Endometrial microvascular endothelial cells (primary cell): ENCODE data around the gene THAP7. TPM values are rescaled to one million over a fixed set of nuclear protein-coding genes. Genes with fewer than 3 reads are reported as not detected.
"Not testable (repeated sequence)": the region's sequence is repeated elsewhere in the genome, so short reads cannot be mapped to it uniquely, and the experiment has no call there.

Experiments
- in situ Hi-C: cut with HindIII; loops from 2 replicates; pipeline ENCODE4 v1.10.0; 2017; ENCODE audit warnings: low sequenced_read_pairs, low pct_unique_long_range_greater_than_20kb; ENCODE audit errors: inconsistent ontology term
- total RNA-seq: library from RNA; depleted of rRNA; stranded (reverse); fragments of >200 nt; gene quantifications from one replicate; pipeline ENCODE4 v1.2.3, GENCODE V29; 2015; ENCODE audit errors: inconsistent ontology term

Gene THAP7
- total RNA-seq = 17.0 TPM

DNA sequence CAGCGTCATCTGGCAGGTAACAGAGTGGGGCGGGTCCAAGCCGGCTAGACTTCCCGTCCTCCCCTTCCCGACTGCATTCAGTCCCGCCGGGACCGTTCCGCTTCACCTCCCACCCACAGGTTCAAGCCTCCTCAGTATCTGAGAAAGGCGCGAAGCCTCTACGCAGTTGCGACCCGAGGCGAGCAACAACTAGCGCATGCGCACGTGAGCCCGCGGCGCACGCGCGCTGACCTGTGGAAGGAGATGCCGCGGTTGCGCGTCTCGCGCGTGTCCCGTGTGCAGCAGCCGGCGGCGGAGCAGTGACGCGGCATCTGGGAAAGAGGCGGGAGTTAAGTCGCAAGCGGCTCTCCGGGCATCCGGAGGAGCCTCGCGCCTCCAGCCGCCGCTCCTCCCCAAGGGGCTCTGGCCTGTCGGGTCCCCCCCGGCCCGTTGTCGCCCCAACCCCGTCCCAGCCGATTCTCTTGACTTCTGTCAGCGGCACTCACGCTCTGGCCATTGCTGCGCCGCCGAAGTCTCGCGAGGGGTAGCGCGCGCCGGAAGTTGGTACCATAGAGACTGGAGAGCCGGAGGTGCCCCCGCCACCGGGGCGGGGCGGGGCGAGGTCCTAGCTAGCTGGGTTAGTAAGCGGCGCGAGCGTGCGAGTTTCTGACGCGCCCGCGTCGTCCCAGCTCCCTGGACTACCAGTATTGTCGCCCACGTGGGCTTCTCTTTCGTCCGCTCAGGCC, at the start of gene THAP7:
TSS of gene THAP7 (minus strand) at position 518 of the 725 bp plus-strand sequence. CDS start at position 311, 207 bp downstream.
- in situ Hi-C loops = no loop called here

- in situ Hi-C loops = no loop called here
These were observed 49.4 kb upstream of the THAP7 start for GRCh38 chr22:21051145-21051830.

DNA sequence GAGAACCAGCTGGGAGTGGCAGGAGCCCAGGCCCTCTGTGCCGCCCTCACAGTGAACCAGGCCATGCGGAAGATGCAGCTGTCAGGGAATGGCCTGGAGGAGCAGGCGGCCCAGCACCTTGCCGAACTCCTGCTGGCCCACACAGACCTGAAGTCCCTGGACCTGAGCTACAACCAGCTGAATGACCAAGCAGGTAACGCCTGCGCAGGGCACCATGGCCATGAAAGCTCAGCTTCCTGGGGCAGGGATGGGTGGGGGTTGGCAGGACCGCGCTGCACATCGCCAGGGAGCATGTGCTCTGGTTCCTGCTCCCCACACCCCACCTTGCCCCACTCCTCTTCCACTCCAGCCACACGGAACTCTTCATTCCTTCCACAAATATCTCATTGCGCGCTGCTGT, 47.0 kb upstream of the THAP7 start:
- in situ Hi-C loops = not testable (repeated sequence)

GRCh38 chr22:21048448-21048847, 46.5 kb upstream of the THAP7 start:
- in situ Hi-C loops = not testable (repeated sequence)

GRCh38 chr22:21047730-21048129, 45.8 kb upstream of the THAP7 start:
- in situ Hi-C loops = no loop called here

DNA sequence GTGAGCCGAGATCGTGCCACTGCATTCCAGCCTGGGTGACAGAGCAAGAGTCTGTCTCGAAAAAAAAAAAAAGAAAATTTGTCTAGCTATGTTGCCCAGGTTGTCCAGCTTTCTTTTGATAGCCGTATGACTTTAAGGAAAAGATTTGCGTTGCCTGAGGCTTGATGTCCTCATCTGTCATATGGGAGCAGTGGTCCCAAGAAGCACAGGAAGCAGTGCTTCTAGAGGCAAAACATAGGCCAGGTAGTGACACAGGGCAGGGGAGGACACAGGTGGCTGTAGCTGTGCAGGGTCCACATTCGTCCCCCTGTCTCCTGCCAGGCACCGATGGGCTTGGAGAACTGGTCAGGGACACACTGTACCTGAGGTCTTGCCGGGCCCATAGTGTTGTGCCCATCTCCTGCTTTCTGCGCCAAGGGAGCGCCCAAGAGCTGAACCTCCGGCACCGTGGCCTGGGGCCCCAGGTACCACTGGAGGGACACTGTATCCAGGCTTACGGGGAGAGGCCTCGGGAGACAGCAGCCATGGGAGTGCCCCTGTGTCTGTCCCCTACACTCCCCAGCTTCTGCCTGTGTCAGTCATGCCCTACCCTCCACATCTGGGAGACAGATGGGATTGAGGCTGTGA, 45.2 kb upstream of the THAP7 start:
- in situ Hi-C loops = no loop called here

GRCh38 chr22:21045585-21046294, 43.8 kb upstream of the THAP7 start, which contains the start of gene LRRC74B:
Gene LRRC74B, plus strand, starts transcription at chr22:21045946. Its CDS starts 41 bp downstream, at chr22:21045987.
- in situ Hi-C loops = no loop called here

GRCh38 chr22:21044931-21045584, 43.1 kb upstream of the THAP7 start:
- in situ Hi-C loops = no loop called here

DNA sequence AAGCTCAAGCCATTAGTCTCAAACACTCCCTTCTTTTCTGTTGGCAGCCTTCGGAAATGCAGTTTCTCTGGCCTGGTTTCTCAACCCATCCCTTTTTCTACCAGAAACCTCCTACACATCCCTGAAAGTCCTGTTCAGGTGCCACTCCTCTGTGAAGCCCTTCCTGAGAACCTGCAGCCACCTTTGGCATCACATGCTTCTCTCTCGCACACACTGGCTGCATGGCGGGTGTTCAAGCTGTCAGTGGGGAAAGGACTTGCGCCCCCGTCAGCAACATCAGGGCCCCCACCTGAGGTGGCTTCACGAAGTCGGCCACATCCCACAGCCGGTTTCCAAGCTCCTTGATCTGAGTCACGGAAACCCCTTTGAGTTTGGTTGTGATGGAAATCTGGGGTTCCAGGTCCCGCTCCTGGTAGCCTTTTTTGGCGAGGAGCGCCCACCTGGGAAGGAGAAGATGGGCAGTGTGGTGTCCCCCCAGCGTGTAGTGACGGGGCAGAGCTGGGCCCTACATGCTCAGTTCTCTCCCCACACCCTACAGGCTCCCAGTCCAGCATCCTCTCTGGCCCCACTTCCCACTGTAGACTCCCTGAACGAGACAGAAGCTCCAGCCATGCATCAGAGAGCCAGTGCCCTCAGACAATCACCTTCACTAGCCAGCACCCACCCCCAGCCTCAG, 42.1 kb upstream of the THAP7 start:
- in situ Hi-C loops = no loop called here

DNA sequence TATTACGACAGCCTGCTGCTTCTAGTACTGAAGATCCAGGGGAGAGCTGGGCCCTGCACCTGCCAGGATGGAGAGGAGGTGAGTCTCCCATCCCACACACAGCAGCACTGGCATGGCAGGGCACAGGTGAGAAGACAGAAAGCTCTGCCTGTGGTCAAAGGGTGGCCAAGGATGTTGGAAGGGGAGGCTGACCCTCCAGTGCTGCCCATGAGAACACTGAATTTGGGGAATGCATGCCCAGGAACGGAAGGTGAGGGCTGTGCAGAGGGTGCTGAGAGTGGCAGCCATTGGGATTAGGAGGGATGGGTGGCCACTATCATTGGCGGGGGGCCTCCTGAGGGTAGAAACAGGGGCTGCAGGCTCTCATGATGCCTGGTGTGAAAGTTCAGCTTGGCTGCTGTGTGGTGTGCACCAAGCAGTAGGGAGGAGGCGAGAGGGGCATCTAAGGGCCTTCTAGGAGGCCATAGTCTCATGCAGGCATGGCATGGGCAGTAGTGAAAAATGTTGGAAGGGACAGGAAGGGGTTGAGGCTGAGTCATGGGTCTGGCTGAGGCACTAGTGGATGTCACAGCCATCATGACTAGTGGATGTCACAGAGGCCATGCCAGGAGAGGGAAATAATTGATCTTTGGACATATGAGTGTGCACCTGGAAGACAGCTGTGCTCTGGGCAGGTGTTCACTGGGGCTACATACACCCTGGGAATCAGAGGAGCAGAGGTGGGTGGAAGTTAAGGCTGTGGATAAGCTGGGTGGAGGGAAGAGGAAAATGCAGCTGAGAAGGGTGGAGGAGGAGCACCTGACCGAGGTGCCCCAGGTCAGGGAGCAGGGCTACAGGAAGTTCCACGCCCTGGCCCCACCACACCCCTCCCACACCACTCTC, 41.3 kb upstream of the THAP7 start:
- in situ Hi-C loops = no loop called here

DNA sequence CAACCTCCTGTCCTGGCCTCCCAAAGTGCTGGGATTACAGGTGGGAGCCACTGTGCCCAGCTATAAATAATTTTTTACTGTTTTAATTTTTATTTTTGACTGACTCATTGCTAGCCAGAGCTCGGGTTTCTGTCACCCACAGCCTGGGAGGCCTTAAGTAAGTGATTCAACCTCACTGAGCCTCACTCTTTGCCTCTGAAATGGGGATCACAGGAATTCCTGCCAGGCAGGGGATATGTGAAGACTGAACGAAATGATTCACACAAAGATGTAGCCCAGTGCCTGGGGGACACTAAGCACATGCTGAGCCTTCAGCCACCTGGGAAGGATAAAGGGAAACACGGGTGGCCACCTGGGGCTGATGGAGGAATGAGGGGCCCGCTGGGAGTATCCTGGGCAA, 40.0 kb upstream of the THAP7 start:
- in situ Hi-C loops = no loop called here

GRCh38 chr22:21039158-21039557, 37.2 kb upstream of the THAP7 start:
- in situ Hi-C loops = not testable (repeated sequence)

GRCh38 chr22:21038405-21038804, 36.5 kb upstream of the THAP7 start:
- in situ Hi-C loops = no loop called here

- in situ Hi-C loops = no loop called here
These were observed 33.1 kb upstream of the THAP7 start for GRCh38 chr22:21034989-21035388.

- in situ Hi-C loops = no loop called here
These were observed 32.0 kb upstream of the THAP7 start for GRCh38 chr22:21033895-21034294.

DNA sequence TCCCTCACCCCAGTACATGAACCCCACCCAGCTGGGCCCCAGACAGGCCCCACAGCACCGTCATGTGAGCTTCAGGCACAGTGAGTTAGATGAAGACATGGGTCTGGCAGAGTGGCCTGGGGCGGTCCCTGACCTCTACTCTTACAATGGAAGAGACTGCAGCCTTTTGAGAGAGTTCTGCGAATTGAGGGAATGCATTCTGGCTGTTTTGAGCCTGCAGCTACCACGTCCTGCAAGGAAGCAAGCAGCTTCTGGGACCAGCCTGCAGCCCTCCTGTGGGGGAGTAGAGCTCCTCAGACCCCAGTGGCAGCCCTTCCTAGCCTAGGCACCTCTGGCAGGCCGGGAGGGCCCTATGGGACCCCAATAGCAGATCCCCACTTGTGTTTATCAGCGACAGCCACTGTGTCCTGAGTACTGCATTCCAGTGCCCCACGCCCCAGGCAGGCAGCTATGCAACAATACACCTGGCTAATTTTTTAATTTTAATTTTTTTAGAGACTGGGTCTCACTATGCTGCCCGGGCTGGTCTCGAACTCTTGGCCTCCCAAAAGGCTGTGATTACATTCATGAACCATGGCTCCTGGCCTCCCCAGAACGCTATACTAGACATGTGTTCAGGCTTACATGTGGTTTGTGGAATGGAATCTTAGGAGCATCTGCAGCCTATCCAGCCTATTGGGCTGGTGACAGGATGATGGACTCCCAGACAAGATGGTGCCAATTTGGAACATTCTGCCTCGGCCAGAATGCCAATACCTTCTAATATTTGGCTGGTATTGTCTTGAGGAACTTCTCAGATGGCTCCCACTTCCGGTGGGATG, 31.2 kb upstream of the THAP7 start:
- in situ Hi-C loops = no loop called here
